Activated gamma-delta T cell treated with anti-CD3 and anti-CD28 coated beads, Interleukin-2, amount 50 U/mL, for 16 hours (primary cell): ENCODE measurements around the gene NOL4L.

Experiments used
- DNase-seq: peaks from one replicate; pipeline ENCODE4 v3.0.0-alpha.2; 2020; ENCODE audit warnings: low read depth

Gene NOL4L

DNA sequence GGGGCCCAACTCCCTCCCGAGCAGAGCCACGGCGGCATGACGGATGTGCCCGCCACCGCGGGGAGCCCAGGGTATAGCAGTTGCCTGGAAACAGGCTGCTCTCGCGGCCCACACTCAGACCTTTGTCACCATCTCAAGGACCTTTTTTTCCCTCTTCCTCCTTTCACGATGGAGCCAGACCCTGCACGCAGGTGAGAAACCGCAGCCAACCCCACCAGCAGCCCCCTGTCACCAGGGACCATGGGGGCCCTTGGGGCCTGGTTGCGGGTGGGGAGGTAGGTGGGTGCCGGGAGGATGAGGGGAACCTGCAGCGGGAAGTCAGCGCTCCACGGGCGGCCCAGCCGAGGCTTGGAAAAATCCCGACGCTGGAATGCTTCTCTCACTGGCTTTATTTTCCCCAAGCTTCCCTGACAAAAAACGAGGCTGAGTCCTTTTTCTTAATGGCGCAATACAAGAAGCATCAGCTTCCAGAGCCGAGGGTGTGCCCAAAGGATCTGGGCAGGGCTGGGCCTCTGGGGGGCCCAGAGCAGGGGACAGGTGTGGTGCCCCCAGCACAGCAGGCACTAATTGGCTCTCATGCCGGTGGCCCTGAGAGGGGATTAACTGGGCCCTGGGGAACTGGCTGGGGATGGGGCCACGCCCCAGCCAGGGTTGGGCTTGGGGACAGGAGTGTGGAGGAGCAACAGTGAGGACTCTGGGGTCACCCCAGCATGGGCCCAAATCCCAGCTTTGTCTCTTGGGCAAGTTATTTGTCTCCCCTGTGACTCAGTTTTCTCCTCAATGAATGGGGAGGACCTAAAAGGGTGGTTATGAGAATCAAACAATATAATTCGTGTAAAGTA, 23.9 kb downstream of the NOL4L start:
- DNase-seq, result no peak

DNA sequence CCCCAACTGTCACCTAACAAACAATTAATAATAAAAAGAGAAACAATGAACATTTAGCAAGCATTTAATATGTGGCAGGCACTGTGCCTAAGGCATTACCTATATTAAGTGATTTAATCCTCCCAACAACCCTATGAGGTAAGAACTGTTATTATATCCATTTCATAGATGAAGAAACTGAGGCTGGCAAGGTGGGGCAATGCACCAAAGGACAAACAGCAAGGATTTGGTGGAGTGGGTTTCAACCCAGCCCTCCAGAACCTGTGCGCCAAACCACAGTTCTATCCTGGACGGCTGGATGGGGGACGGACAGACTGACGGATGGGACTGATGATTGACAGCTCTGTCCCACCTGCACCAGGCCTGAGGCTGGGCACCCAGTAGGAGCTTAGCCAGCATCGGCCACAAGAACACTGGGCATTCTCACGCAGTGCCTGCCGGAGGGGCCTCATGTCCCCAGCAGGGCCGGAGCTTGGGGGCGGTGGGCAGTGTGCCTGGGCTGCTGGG, 24.6 kb downstream of the NOL4L start:
- DNase-seq, result no peak

DNA sequence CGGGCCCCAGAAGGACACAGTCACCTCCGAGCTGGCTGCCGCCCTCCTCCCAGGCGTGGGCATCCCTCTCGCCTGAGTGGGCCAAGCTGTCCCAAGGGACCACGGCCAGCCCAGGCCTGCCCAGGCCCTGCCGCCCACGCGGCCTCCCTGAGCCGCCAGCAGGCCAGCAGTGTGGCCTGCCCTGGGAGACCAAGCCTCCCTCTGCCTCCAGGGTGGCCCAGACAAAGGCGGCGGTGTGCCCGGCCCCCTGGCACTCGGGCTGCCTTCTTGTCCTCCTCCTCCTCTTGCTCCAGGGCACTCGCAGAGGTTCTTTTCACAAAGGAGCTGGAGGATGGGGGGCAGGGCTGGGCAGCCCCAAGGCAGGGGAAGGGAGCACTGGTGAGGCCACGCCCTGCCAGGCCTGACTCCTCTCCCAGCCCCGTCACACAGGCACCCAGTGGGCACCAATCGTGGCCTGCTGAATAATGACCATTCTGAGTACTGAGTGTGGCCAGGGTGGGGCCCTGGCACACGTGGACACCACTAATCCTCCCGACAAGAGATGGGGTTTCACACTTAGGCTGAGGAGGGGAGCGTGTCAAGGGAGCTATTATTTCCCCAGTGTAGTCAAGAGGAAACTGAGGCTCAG, 25.3 kb downstream of the NOL4L start:
- DNase-seq, result no peak

DNA sequence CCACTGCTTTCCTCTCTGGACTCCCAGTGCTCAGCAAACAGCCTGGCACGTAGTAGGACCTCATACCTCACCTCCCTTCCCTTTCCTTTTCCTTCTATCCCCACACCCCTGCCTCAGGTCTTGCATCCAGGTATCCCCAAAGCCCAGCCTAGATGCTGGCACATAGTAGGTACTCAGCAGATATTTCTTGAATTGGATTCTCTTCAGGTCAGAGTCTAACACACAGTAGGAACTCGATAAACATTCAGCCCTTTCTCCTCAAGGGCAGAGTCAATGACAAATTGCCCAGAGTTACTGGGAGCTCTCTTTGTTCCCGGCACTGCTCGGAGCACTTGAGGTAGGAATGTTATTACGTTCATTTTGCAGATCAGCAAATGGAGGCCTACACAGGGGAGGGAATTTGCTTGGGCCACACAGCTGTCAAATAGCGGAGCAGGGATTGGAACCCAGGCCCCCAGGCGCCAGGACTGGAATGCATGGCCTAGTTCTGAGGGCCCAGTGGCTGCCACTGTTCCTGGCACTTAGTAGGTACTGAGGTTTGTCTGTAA, 25.9 kb downstream of the NOL4L start:
- no peak for DNase-seq

DNA sequence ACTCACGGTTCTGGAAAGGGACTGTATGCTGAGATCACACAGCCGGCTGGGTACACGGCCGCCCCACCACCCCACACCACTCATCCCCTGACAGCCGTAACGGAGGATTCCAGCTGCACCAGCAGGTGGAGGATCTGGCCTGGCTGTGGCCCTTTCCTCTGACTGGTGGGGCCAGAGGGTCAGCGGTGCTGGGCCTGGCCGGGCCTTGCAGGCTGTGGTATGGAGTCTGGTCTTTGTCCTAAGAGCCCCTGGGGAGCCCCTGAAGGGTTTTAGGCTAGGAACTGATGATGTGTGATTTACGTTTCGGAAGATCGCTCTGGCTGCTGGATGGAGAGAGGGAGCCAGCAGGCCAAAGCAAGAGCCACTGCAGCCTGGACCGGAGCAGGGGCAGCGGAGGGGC, 26.6 kb downstream of the NOL4L start:
- DNase-seq, result no peak

DNA sequence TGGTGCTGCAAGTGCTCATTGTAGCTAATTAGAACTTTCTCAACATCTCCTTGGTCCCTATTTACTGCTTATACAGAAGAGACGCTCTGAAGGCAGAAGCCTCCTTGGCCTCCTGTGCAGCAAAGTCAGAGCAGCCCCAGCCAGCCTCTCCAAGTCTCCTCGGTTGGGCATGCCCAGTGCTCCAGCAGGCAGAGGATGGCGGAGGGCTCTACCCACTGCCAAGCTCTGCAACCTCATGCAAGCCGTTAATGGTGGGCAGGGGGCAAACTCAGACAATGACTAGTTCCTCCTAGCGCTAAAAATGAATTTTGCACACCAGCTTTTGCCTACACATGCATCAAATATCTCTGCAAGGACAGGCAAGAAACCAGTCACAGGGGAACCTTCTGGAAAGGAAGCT, 27.8 kb downstream of the NOL4L start:
- no peak for DNase-seq

DNA sequence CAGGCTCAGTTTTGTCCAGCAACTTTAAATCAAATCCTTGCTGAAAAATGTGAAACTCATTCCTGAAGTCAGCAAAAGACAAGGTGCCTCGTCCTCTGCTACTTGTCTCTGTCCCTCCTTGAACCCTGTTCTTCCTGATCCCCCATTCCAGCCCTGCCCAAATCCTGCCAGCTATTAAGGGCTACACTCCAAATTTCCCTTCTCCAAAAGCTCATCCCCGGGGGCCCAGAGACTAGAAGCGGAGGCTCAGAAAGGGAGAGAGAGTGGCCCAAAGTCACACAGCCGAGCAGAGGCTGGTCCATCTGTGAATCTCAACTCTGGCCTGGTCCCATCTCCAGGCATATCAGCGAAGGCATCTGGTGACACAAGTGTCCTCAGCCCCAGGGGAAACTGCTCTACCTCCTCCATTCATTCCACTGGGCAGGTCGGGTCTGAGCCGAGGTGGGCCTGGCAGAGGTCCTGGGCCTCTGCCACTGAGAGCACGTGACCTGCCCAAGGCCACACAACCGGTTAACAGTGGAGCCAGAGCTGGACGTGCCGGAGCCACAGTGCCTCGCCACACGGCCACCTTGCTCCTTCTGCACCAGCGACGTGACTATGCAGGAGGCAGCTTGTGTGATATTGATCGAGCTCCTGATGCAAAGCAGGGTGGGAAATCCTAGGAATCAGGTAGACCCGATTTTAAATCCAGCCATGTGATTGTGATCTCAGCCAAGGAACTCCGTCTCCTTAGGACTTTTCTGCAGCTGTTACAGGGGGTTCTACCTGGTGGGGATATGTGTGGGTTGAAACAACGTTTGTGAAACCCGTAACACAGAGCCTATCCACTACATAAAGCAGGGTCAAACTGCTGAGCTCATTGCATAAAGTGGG, 28.6 kb downstream of the NOL4L start:
- no peak for DNase-seq

DNA sequence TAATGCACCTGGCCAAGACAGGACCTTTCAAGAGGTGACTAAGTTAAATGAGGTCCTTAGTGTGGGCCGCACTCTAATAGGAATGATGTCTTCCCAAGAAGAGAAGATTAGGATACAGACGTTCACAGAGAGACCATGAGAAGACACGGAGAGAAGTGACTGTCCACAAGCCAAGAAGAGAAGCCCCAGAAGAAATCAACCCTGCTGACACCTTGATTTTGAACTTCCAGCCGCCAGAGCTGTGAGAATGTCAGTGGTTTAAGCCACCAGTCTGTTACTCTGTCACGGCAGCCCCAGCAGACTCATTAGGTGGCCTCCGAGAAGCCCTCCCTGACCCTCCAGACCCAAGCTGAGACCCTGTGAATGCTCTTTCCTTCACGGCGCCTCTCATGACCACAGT, 29.5 kb downstream of the NOL4L start:
- DNase-seq, result no peak

DNA sequence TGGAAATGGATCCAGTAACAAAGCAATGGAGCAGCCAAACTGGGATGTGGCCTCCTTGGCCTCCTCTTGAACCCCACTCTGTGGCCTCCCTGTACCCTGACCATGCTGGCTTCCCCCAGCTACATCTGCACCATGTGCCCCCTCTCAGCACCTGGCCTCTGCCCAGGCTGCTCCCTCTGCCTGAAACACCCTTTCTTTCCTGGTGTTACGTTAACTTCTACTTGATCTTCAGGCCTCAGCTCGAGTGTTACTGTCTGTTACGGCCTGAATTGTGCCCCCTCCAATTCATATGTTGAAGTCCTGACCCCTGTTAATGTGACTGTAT, 30.2 kb downstream of the NOL4L start:
- no peak for DNase-seq

DNA sequence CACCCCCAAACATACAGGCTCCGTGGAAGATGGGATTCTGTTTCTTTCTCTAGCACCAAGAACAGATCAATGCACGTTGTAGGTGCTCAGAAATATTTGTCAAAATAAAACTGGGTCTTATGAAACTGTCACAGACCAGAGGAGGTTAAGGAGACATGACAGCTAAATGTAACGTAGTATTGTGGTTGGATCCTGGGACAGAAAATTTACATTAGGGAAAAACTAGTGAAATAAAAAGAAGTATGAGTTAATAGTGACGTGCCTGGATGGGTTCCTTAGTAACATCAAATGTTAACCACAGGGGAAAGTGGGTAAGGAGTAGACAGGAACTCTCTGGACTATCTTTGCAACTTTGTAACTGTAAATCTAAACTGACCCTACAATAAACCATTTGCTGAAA, 31.5 kb downstream of the NOL4L start:
- DNase-seq, result no peak

DNA sequence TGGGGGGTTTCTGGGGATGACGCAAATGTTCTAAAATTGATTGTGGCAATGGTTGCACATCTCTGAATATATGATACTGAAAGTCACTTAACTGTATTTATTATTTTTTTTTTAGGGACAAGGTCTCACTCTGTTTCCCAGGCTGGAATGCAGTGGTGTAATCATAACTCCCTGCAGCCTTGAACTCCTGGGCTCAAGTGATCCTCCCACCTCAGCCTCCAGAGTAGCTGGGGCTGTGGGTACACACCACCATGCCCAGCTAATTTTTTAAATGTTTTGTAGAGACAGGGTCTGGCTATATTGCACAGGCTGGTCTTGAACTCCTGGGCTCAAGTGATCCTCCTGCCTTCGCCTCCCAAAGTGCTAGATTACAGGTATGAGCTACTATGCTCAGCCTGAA, 33.4 kb downstream of the NOL4L start:
- no peak for DNase-seq

DNA sequence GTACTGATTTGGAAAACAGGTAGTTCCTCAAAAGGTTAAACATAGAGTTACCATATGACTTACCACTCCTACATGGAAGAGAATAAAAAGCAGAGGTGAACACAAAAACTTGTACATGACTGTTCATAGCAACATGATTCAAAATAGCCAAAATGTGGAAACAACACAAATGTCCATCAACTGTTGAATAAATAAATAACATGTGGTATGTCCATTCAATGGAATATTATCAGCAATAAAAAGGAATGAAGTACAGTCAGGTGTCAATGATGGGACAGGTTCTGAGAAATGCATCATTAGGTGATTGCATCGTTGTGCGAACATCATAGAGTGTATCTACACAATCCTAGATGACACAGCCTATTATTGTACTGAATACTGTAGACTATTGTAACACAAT, 35.3 kb downstream of the NOL4L start:
- DNase-seq, result no peak

DNA sequence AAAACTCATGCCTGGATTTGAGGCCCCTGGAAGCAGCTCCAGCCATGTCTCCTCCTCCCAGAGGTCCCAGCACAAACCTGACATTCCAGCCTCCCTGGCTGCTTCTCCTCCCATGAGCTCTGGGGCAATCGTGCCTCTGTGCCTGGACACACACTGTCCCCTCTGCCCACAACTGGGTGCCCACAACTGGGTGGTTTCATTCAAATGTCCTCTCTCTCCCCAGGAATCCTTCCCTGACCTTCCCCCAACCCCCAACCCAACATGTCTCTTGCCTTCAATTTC, 37.4 kb downstream of the NOL4L start:
- DNase-seq, result no peak

DNA sequence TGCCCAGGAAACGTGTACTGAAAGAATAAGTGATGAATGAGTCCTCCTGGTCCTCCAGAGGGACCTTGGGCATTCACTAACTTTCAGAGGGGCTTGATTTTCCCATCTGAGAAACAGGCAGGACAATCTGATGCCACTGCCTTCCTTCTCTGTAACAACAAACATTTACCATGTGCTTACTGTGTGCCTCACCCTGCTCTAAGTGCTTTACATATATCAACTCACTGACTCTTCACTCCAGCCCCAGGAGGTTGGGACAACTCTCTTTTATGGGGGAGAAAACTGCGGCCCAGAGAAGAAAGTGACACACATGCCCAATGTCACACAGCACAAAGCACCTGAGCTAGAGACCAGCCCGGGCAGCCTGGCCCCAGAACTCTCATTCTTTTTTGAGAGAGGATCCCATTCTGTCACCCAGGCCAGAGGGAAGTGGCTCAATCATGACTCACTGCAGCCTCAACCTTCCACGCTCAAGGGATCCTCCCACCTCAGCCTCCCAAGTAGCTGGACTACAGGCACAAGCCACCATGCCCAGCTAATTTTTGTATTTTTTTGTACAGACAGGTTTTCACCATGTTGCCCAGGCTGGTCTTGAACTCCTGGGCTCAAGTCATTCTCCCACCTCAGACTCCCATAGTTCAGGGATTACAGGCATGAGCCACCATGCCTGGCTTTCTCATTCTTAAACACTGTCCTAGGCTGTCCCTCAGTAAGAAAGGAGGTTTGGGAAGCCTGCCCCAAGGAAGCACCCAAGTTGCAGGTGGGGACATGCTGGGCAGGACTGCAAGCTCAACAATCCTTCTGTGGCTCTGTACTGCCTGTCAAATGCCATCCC, 38.0 kb downstream of the NOL4L start:
- DNase-seq, result no peak

DNA sequence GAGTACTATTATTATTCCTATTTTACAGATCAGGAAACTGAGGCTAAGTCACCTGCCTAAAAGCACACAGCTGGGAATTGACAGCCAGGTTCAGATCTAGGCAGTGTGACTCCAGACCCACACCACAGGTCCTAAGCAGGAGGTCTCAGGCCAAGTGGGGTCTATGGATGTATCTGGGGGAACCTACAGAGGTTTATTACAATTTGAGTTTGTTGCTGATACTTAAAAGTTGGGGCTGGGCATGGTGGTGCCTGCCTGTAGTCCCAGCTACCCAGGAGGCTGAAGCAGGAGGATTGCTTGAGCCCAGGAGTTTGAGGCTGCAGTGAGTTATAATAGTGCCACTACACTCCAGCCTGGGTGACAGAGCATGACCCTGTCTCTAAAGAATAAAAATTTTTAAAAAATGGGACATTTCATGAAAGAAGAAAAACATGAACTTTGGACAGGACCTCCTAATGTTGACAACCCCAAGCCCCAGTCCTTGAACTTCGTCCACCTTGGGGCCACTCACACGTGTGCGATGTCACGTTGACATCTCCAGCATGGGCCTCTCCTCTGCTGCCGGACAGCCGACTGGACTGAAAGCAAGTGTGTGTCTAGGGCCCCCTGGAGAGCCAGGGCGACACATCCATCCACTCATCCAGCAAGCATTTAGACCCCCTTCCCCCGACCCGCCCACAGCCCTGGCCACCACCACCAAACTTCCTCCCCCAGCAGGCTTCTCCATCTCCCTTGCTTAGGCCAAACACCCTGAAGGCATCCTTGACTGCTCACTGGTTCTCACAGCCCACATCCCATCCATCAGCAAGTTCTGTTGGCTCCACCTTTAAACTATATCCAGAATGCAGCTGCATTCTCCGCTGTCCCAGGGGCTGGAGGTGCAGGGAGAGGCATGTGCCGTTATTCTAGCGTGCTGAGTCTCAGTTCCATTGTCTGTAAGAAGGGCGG, 40.0 kb downstream of the NOL4L start:
- DNase-seq, result no peak

DNA sequence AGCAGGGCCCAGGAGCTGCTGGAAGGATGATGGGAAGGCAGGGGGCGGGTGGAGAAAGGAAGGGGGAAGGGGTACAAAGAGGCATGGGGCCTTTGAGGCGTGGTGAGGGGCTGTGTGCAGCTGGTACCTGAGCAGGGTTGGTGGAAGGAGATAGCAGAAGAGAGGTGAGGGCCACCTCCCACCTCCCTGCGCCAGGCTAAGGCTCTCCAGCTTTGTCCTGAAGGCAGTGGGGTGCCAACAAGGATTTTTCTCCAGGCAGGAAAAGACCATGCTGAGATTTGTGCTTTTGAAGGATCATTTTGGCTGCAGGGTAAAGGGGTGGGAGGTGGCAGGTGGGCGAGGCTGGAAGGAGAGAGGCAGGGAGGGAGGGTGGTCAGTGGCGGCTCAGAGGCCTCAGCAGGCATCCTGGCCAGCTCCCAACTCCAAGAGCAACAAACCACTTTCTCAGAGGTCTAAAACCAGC, 40.8 kb downstream of the NOL4L start:
- DNase-seq, result no peak

DNA sequence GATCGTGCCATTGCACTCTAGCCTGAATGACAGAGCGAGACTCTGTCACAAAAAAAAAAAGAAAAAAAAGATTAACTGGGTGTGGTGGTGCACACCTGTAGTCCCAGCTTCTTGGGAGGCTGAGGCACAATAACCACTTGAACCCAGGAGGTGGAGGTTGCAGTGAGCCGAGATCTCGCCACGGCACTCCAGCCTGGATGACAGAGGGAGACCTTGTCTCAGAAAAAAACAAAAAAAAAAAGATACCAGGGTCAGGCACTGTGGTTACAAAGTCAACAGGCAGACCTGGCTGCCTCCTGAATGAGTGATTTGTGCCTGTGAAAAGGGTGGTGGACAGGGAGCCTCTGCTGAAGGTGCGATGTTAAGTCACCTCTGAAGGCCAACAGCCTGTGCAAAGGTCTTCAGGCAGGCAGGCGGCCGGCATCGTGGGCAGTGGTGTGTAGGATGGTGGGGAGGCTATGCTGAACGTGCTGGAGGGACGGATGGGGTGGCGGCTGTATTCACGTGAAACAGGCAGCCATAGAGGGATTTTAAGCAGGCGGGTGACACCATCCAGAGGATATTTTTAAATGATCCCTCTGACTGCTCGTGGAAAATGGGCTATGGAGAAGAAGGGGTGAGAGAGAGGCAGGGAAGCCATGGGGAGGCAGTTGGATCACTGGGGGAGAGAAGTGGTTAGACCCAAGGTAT, 41.4 kb downstream of the NOL4L start:
- DNase-seq, result no peak

DNA sequence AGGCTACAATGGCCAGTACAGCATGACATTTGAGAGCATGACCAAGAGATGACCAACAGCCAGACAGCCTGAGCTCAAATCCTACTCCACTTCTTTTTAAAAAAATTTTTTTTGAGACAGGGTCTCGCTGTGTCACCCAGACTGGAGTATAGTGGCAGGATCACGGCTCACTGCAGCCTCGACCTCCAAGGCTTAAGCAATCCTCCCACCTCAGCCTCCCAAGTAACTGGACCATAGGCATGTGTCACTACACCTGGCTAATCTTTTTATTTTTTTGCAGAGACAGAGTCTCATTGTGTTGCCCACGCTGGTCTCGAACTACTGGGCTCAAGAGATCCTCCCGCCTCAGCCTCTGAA, 42.9 kb downstream of the NOL4L start:
- no peak for DNase-seq

DNA sequence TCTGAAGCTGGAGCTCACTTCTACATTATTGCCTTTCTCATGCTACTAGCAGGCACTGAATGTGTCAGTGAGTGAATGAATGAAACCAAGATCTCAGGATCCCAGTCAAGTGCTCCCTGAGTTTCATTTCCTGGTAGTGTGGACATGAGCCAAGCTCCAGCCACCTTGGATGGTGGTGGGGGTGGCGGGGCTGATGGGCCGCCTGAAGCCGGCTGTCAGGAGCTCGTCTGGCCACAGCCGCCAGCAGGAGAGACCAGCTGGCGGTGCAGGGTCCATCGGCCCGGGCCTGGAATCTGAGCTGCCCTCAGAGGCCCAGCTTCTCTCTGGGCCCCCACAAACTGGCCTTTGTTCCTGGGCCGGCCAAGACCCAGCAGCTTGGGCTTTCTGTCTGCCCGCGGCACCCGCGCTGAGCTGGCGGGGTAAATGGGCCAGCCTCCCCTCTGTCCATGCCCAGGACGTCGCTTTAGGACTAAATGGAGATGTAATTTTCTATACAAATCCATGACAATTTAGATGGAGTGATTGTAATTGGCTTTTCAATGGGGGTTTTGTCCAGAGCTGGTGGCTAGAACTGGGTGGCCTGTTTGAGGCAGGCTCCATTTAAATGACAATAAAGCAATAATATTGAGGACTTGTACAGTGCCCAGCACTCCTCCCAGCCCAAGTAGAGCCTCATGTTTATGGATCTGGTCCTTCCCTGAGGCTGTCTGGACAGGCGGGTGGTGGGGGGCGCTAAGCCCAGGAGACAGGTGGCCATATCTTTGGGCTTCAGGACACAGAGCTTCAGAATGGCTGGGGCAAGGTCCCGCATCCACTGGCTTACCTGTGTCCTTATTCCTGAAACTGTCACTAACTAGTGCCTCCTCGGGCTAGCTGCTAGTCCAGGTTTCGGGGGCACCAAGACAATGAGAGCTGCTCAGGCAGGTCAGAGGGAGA, 43.5 kb downstream of the NOL4L start:
- DNase-seq, result no peak
